HG02571 (cell line): Measurements from ENCODE around the gene ATG7.

Experiments used
- ATAC-seq: cut with Tn5 transposase; IDR thresholded peaks from one replicate; pipeline ENCODE4 v1.9.1; 2021; ENCODE audit warnings: mild to moderate bottlenecking, moderate library complexity; ENCODE audit not compliant: unreplicated experiment

Gene ATG7

GRCh38 chr3:11532931-11533391, 260.8 kb downstream of the ATG7 start:
- no peak for ATAC-seq

- no peak for ATAC-seq
Measured at GRCh38 chr3:11534011-11534792, 262.0 kb downstream of the ATG7 start.

- ATAC-seq = no peak
Measured at GRCh38 chr3:11534793-11535101, 262.6 kb downstream of the ATG7 start.

GRCh38 chr3:11535243-11535960, 263.2 kb downstream of the ATG7 start:
- ATAC-seq = no peak

- no peak for ATAC-seq
Measured at GRCh38 chr3:11536132-11536935, 264.1 kb downstream of the ATG7 start.

- ATAC-seq = no peak
Measured at GRCh38 chr3:11536936-11537612, 264.9 kb downstream of the ATG7 start.

- no peak for ATAC-seq
Measured at GRCh38 chr3:11538581-11538980, 266.4 kb downstream of the ATG7 start.

GRCh38 chr3:11539218-11539617, 267.0 kb downstream of the ATG7 start:
- no peak for ATAC-seq

- ATAC-seq = no peak
Measured at GRCh38 chr3:11539677-11540076, 267.5 kb downstream of the ATG7 start.

GRCh38 chr3:11541321-11542303, 269.4 kb downstream of the ATG7 start:
- ATAC-seq = no peak

GRCh38 chr3:11542551-11542950, 270.4 kb downstream of the ATG7 start:
- ATAC-seq = no peak

- no peak for ATAC-seq
Measured at GRCh38 chr3:11543141-11543947, 271.1 kb downstream of the ATG7 start.

GRCh38 chr3:11543948-11544387, 271.8 kb downstream of the ATG7 start:
- no peak for ATAC-seq

- ATAC-seq = no peak
Measured at GRCh38 chr3:11544412-11545181, 272.4 kb downstream of the ATG7 start.

GRCh38 chr3:11545186-11545851, 273.1 kb downstream of the ATG7 start:
- ATAC-seq = no peak

GRCh38 chr3:11546657-11547302, 274.6 kb downstream of the ATG7 start:
- ATAC-seq = no peak

GRCh38 chr3:11547498-11547897, 275.3 kb downstream of the ATG7 start:
- ATAC-seq = no peak
